Large intestine (tissue), 3 donors: ENCODE data around the gene KRTAP10-10. TPM values are rescaled to one million over a fixed set of nuclear protein-coding genes. Genes with fewer than 3 reads are reported as not detected.
"Not testable (repeated sequence)": the region's sequence is repeated elsewhere in the genome, so short reads cannot be mapped to it uniquely, and the experiment has no call there.

Experiments
- DNase-seq, 2 donors: peaks; one replicate each; pipeline versions ENCODE4 v3.0.0 to v3.0.0-alpha.2; 2013
- H3K27ac ChIP-seq: one replicate; pipeline ENCODE4 v1.5.1; 2013; ENCODE audit warnings: low read length
- H3K27me3 ChIP-seq: 2 replicates; pipeline ENCODE4 v1.6.1; 2013; ENCODE audit warnings: low read length; ENCODE audit not compliant: control insufficient read depth, insufficient read depth
- H3K36me3 ChIP-seq: 2 replicates; pipeline ENCODE4 v1.6.1; 2013; ENCODE audit warnings: low read length; ENCODE audit not compliant: control insufficient read depth, insufficient read depth
- H3K4me1 ChIP-seq: one replicate; pipeline ENCODE4 v1.6.1; 2013; ENCODE audit warnings: low read length; ENCODE audit not compliant: control insufficient read depth, insufficient read depth
- H3K4me3 ChIP-seq: one replicate; pipeline ENCODE4 v1.5.1; 2013; ENCODE audit warnings: low read length
- H3K9me3 ChIP-seq: one replicate; pipeline ENCODE4 v1.6.1; 2013; ENCODE audit warnings: mild to moderate bottlenecking, low read depth, low read length, moderate library complexity; ENCODE audit not compliant: control insufficient read depth
- WGBS: methylation state at CpG from one replicate; pipeline ENCODE4 v1.1.5; 2013; ENCODE audit warnings: low lambda C conversion rate; ENCODE audit not compliant: insufficient coverage; 5-methylcytosine and 5-hydroxymethylcytosine counted together
- polyA plus RNA-seq: library from polyadenylated mRNA; unstranded; fragments of 120-200 nt; gene quantifications from one replicate; pipeline ENCODE4 v1.2.1, GENCODE V29; 2013

The KRTAP10-10 gene
- polyA plus RNA-seq, 1 donor = not detected

GRCh38 chr21:44640761-44641160 lies 3.6 kb downstream of the KRTAP10-10 start:
- no peak for DNase-seq
- no peak overlapping the region for H3K4me3 ChIP-seq
- H3K4me1 ChIP-seq = no peaks in the 10 kb centered on the region
- no CpG with 5 or more reads among the region's 5 CpGs for WGBS
- H3K27ac ChIP-seq = no peak overlapping the region
- no peaks in the 10 kb centered on the region for H3K36me3 ChIP-seq
- no peaks in the 10 kb centered on the region for H3K27me3 ChIP-seq
- no peaks in the 10 kb centered on the region for H3K9me3 ChIP-seq

- no peaks in the 10 kb centered on the region for H3K4me1 ChIP-seq
- DNase-seq = no peak
- no peaks in the 10 kb centered on the region for H3K9me3 ChIP-seq
- H3K27me3 ChIP-seq = no peaks in the 10 kb centered on the region
- H3K27ac ChIP-seq = no peak overlapping the region
- no CpG with 5 or more reads among the region's 14 CpGs for WGBS
- no peak overlapping the region for H3K4me3 ChIP-seq
- no peaks in the 10 kb centered on the region for H3K36me3 ChIP-seq
These were observed 6.7 kb downstream of the KRTAP10-10 start for GRCh38 chr21:44643741-44644310.

GRCh38 chr21:44644878-44645277 lies 7.7 kb downstream of the KRTAP10-10 start:
- Histone ChIP-seq H3K27me3 (no peaks in the 10 kb centered on the region), H3K36me3 (no peaks in the 10 kb centered on the region), H3K27ac (no peak overlapping the region), H3K9me3 (no peaks in the 10 kb centered on the region), H3K4me1 (no peaks in the 10 kb centered on the region), H3K4me3 (no peak overlapping the region)
- DNase-seq = no peak
- 50% methylated on average over 2 of the region's 2 CpGs for WGBS

- H3K27ac ChIP-seq, DNase-seq, H3K4me1 ChIP-seq, H3K4me3 ChIP-seq, H3K36me3 ChIP-seq, H3K9me3 ChIP-seq, H3K27me3 ChIP-seq: not testable (repeated sequence)
- WGBS = no CpG with 5 or more reads among the region's 21 CpGs
These were observed 9.4 kb downstream of the KRTAP10-10 start, which contains the start of gene KRTAP10-11 for GRCh38 chr21:44646366-44647221. TSS of gene KRTAP10-11 (plus strand) at chr21:44646414. CDS start at chr21:44646459, 45 bp downstream.

GRCh38 chr21:44647222-44647552 lies 10.0 kb downstream of the KRTAP10-10 start:
- no peak for DNase-seq
- no peaks in the 10 kb centered on the region for H3K4me1 ChIP-seq
- H3K36me3 ChIP-seq = no peaks in the 10 kb centered on the region
- no CpG with 5 or more reads among the region's 8 CpGs for WGBS
- H3K4me3 ChIP-seq = no peak overlapping the region
- no peaks in the 10 kb centered on the region for H3K9me3 ChIP-seq
- H3K27ac ChIP-seq = no peak overlapping the region
- H3K27me3 ChIP-seq = no peaks in the 10 kb centered on the region

- Histone ChIP-seq H3K36me3 (no peaks in the 10 kb centered on the region), H3K9me3 (no peaks in the 10 kb centered on the region), H3K4me3 (no peak overlapping the region), H3K27ac (no peak overlapping the region), H3K4me1 (no peaks in the 10 kb centered on the region), H3K27me3 (no peaks in the 10 kb centered on the region)
- no peak for DNase-seq
- no CpG with 5 or more reads among the region's 33 CpGs for WGBS
These were observed 11.6 kb downstream of the KRTAP10-10 start for GRCh38 chr21:44648557-44649311.

- Histone ChIP-seq H3K4me1 (no peaks in the 10 kb centered on the region), H3K4me3 (no peak overlapping the region), H3K27me3 (no peaks in the 10 kb centered on the region), H3K9me3 (no peaks in the 10 kb centered on the region), H3K36me3 (no peaks in the 10 kb centered on the region), H3K27ac (no peak overlapping the region)
- no CpG with 5 or more reads among the region's 18 CpGs for WGBS
- no peak for DNase-seq
These were observed 12.5 kb downstream of the KRTAP10-10 start for GRCh38 chr21:44649521-44650100.

- Histone ChIP-seq H3K36me3 (no peaks in the 10 kb centered on the region), H3K27me3 (no peaks in the 10 kb centered on the region), H3K4me3 (no peak overlapping the region), H3K4me1 (no peaks in the 10 kb centered on the region), H3K27ac (no peak overlapping the region), H3K9me3 (no peaks in the 10 kb centered on the region)
- WGBS = 88% methylated on average over 7 of the region's 20 CpGs
- DNase-seq = no peak
These were observed 13.3 kb downstream of the KRTAP10-10 start for GRCh38 chr21:44650265-44650972.

GRCh38 chr21:44650973-44651675 lies 14.0 kb downstream of the KRTAP10-10 start:
- no peak overlapping the region for H3K4me3 ChIP-seq
- no peak for DNase-seq
- WGBS = no CpG with 5 or more reads among the region's 12 CpGs
- no peaks in the 10 kb centered on the region for H3K27me3 ChIP-seq
- no peaks in the 10 kb centered on the region for H3K9me3 ChIP-seq
- no peak overlapping the region for H3K27ac ChIP-seq
- no peaks in the 10 kb centered on the region for H3K36me3 ChIP-seq
- no peaks in the 10 kb centered on the region for H3K4me1 ChIP-seq
